Measurements from ENCODE around the gene GPR84. TPM values are rescaled to one million over a fixed set of nuclear protein-coding genes. Genes with fewer than 3 reads are reported as not detected.

GPR84 gene
- total and polyA plus RNA-seq, 9 of the 15 experiments (the other 6 are each of a cell fraction or from before 2014, with no cell fraction given), result 0.07 to 0.18 (median 0.11) TPM; not detected in 5

- TF ChIP-seq CGGBP1 (CRISPR knock-in tag; IDR thresholded peaks at IDR 0.05), result 0 out of 2 replicates have a peak, but pooled peaks have one; percentile 28
- 0 out of 2 replicates have a peak, but pooled peaks have one; percentile 28 for TF ChIP-seq ATF2 (CRISPR knock-in tag; IDR thresholded peaks at IDR 0.05)
- peak; percentile 43; the same call in 1 of the 2 replicates for TF ChIP-seq DNMT1 (IDR thresholded peaks at IDR 0.05)
- TF ChIP-seq TAF7 (tag; IDR thresholded peaks at IDR 0.05), result peak; percentile 66; the same call in 1 of the 2 replicates
- TF ChIP-seq RCOR1 (IDR thresholded peaks at IDR 0.05; ENCODE audit: borderline replicate concordance in 1 of 2, low read depth in 2 of 2, low read length in 2 of 2), result peak; percentile 83 to 97
- TF ChIP-seq BRCA1 (IDR thresholded peaks at IDR 0.05), result no peak
- no peak for TF ChIP-seq BRCA1 (CRISPR knock-in tag; IDR thresholded peaks at IDR 0.05)
- no peak for TF ChIP-seq CCAR2 (IDR thresholded peaks at IDR 0.05; ENCODE audit: low read depth, low read length)
- TF ChIP-seq IRF9 (tag; IDR thresholded peaks at IDR 0.05), result no peak
- peak; percentile 38; the same call in 1 of the 2 replicates for TF ChIP-seq ZNF407 (IDR thresholded peaks at IDR 0.05; ENCODE audit: low read depth)
- TF ChIP-seq C11orf30 (IDR thresholded peaks at IDR 0.05; ENCODE audit: low read depth), result peak; percentile 77
- TF ChIP-seq MXI1 (IDR thresholded peaks at IDR 0.05; ENCODE audit: low read depth, low read length), result 0 out of 2 replicates have a peak, but pooled peaks have one; percentile 6
- TF ChIP-seq DLX4 (CRISPR knock-in tag; IDR thresholded peaks at IDR 0.05), result no peak
- TF ChIP-seq SIX5 (IDR thresholded peaks at IDR 0.05; ENCODE audit: borderline replicate concordance in 1 of 2, insufficient read depth in 1 of 2, low read depth in 1 of 2, low read length in 2 of 2), result no peak
- TF ChIP-seq SMARCB1 (IDR thresholded peaks at IDR 0.05; ENCODE audit: insufficient read length, low read depth), result no peak
These were observed 5.1 kb downstream of the GPR84 start (continued) for GRCh38 chr12:54358945-54359761.

All from K562 (cell line).